GM21737 (cell line): ENCODE data around the gene TLK1.
"Not testable (repeated sequence)": the region's sequence is repeated elsewhere in the genome, so short reads cannot be mapped to it uniquely, and the experiment has no call there.

Source experiments
- ATAC-seq: cut with Tn5 transposase; IDR thresholded peaks from one replicate; pipeline ENCODE4 v1.9.1; 2021; ENCODE audit warnings: mild to moderate bottlenecking, moderate library complexity; ENCODE audit not compliant: unreplicated experiment

The TLK1 gene

DNA sequence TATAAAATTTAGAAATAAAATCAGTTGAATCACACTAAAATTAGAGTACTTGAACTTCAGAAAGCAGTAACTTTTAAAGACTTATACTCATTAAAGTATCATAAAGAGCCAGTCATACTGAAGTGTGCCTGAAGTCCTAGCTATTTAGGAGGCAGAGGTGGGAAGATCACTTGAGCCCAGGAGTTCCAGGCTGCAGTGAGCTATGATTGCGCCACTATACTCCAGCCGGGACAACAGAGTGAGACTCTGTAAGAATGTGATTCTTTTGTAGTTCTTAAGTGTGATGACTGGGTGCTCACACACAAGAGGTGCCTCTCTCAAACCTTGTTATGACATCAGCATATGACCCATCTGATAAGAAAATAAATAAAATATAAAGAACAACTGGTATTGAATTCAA lies 14.6 kb downstream of the TLK1 start:
- ATAC-seq, result no peak

DNA sequence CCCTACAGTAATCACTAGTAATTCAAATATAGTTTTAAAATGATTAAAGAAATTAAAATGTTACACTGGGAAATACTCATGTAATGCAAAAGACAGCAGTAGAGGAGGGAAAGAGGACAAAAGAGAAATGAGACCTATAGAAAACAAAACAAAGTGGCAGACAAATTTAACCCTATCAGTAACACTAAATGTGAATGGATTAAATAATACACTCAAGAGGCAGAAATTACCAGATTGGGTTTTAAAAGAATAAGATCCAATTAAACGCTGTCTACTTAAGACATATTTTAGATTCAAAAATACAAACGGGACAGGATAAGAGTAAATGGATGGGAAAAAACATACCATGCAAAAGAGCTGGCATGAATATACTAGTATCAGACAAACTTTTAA lies 17.0 kb downstream of the TLK1 start:
- no peak for ATAC-seq

DNA sequence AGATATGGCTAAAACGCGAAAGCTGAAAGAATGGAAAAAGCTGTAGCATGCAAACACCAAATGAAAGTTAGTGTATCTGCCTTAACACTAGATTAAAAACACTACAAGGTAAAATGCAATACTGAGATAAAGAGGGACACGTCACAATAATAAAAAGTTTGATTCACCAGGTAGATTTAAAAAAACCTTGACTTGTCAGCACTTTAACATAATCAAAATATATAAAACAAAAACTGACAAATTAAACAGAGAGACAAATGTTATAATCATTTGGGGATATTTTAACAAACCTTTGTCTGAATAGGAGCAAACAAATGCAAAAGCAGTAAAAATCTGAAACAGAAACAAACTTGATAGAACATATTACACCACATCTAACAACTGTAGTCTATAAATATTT lies 18.3 kb downstream of the TLK1 start:
- ATAC-seq, result no peak

DNA sequence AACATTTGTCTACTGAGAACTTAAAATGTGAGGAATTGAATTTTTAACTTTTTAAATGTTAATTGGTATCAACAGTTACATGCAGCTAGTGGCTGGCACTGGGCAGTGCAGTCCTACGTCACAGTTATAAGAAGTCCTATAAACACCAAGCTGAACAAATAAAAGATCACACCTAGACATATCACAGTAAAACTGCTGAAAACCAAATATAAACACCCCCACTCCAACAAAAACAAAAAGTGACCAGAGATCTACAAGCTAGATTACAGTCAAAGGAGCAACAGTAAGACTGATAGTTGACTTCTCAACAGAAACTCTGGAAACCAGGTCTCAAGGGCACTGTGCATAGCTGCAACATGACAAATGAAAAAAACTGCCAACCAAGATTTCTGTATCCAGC lies 19.4 kb downstream of the TLK1 start:
- ATAC-seq, result no peak

DNA sequence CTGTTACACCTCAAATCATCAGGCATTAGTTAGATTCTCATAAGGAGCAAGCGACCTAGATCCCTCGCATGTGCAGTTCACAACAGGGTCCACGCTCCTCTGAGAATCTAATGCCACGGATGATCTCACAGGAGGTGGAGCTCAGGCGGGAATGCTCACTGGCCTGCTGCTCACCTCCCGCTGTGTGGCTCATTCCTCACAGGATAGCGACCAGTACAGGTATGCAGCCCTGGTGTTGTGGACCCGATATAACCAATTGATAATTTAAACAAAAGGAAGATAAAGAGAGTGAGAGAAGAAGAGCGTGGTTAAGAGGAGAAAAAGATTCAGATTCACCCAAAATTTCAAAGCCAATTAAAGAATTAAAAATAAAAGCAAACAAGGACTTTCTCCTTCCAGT lies 20.8 kb downstream of the TLK1 start:
- ATAC-seq, result no peak

DNA sequence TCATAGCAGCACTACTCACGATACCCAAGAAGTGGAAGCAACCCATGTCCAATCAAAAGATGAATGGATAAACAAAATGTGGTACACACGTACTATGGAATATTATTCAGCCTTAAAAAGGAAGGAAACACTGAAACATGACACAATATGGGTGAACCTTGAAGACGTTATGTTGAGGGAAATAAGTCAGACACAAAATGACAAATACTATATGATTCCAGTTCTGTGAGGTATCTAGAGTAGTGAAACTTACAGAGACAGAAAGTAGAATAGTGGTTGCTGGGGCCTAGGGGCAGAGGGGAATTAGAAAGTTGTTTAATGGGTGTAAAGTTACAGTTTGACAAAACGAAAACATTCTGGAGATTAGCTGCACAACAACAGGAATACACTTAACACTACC lies 24.7 kb downstream of the TLK1 start:
- ATAC-seq, result peak; percentile 86

DNA sequence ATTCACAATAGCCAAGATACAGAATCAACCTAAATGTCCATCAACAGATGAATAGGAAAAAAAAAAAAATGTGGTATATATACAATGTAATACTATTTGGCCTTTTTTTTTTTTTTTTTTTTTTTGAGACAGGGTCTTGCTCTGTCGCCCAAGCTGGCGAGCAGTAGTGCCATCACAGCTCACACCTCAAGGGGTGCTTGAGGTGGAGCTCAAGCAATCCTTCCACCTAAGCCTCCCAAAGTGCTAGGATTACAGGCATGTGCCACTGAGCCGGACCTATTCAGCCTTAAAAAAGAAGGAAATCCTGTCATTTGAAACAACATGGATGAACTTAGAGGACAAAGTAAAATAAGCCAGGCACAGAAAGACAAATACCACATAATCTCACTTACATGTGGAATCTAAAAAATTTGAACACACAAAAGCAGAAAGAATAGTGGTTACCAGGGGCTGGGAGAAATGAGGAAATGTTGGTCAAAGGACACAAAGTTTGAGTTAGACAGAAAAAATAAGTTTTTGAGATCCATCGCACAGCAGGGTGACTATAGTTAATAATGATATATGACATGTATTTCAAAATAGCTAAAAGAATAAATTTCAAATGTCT lies 26.0 kb downstream of the TLK1 start:
- ATAC-seq, result no peak

DNA sequence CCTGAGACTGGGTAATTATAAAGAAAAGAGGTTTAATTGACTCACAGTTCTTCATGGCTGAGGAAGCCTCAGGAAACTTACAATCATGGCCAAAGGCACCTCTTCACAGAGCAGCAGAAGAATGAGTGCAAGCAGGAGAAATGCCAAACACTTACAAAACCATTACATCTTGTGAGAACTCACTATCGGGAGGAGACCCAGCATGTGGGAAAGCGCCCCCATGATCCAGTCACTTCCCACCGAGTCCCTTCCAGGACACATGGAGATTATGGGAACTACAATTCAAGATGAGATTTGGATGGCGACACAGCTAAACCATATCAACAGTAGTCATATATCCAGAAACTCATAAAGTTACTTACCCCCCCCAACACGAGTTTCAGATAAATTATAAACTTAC lies 28.6 kb downstream of the TLK1 start:
- ATAC-seq, result no peak

DNA sequence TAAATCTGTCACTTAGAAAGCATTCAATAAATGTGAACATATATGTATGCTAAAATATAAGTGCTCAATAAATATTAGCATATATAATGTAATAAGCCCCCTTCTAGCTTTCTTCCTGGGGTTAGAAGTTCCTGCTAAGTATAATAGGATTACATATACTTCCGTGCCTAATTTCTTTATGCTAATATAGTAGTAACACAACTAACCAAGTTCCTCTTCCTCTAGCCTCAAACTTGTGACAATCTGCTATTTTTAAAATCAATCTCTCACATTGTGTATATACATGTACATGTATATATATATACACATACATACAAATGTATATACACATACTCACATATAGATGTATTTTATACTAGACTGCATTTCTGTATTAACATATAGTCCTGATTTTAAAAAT lies 32.2 kb downstream of the TLK1 start:
- ATAC-seq, result no peak

DNA sequence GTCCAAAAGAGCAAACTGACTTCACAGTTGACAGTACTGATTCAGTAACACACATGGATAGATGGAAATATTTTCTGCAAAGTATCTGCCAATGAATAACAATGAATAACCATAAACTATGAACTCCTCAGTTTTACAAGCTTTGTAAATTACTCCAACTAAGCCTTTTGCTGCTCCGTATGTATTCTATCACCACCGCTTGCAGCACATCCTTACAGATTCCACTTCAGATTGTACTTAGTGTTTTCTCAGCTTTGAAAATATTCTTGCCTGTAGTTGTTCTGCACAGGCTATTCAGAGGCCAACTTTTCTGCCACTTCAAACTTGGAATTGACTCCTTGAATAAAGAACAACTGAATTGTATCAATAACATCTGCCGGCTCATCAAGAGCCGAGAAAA lies 36.2 kb downstream of the TLK1 start:
- no peak for ATAC-seq

DNA sequence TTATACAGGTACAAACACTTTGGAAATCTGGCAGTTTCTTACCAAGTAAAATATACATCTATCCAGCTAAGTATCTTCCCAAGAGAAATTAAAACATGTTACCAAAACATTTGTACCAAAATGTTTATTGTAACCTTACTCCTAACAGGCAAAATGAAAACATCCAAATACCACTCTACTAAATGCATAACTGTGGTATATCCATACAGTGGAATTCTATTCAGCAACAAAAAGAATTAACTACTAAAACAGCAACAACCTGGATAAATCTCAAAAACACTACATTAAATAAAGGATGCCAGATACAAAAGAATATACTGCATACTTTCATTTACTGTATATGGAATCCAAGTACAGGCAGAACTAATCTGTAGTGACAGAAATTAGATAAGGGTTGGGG lies 51.1 kb downstream of the TLK1 start:
- ATAC-seq, result no peak

DNA sequence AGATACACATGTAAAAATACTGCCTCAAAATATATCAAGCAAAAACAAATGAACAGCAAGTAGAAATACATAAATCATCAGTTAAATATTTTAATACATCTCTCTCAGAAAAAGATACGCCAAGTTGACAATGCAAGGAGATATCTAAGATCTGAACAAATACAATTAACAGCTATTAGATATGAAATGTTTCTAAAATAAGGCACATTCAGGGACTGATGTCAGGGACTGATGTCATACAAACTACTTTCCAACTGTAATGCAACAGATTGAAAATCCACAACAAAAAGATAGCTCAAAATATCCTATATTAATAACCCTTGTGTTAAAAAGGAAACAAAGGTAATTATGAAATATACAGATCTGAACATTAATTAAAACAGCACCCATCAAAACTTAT lies 51.7 kb downstream of the TLK1 start:
- no peak for ATAC-seq

DNA sequence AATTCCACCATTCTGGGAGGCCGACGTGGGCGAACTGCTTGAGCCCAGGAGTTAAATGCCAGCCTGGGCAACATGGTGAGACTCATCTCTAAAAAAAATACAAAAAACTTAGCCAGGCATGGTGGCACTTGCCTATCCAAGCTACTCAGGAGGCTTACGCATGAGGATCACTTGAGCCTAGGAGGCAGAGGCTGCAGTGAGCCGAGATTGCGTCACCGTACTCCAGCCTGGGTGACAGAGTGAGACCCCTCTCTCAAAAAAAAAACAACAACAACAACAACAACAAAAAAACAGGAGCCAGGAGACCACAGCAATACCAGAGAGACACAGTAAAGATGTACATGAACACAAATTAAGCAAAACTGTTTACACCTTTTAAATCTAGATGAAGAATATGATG lies 52.9 kb downstream of the TLK1 start:
- no peak for ATAC-seq

DNA sequence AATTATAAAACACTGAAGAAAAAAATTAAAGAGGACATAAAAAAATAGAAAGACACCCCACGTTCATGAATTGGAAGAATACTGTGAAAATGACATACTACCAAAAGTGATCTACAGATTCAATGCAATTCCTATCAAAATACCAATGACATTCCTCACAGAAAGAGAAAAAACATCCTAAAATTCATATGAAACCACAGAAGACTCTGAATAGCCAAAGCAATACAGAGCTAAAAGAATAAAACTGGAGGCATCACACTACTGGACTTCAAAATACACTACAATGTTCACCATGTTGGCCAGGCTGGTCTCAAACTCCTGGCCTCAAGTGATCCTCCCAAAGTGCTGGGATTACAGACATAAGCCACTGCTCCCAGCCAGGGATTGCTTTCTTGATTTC lies 56.3 kb downstream of the TLK1 start:
- ATAC-seq, result no peak

DNA sequence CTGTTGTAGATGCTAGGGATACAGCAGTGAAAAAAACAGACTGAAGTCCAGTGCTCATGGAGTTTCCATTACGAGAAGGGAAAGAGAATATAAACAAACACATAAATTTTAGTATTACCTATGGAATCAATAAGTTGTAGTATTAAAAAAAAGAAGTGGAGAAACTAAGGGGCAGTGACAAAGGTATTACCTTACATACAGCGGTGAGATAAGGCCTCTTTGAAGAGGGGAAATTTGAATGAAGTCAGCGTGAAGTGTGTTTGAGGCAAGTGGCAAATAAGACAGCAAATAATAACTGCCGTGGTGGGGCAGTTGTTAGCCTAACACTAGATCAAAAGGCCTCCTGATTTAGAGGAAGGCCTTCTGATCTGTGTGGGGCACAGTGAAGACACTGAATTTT lies 57.9 kb downstream of the TLK1 start:
- no peak for ATAC-seq

DNA sequence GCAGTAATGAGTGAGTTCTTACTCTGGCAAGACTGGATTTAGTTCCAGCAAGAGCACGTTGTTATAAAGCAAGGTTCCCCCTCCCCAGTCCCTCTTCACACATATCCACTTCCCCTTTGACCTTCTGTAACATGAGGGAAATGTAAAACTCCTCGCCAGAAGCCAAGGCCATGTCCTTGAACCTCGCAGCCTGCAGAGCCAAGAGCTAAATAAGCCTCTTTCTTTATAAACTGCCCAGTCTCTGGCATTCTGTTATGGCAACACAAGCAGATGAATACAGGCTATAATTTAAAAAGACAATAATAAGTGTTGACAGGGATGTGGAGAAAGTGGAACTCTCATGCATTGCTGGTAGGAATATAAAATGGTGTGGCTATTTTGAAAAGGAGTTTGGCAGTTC lies 60.3 kb downstream of the TLK1 start:
- no peak for ATAC-seq

DNA sequence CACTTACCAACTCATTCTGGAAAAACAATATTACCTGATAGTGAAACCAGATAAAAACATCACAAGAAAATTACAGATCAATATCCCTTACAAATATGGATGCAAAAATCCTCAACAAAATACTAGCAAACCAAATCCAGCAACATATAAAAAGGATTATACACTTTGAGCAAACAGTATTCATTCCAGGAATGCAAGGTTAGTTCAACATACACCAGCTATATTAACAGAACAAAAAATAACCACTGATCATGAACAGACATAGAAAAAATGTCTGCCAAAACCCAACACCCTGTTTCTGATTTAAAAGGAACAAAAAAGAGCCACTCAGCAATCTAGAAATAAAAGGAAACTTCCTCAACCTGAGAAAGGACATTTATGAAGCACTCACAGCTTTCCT lies 62.1 kb downstream of the TLK1 start:
- no peak for ATAC-seq

DNA sequence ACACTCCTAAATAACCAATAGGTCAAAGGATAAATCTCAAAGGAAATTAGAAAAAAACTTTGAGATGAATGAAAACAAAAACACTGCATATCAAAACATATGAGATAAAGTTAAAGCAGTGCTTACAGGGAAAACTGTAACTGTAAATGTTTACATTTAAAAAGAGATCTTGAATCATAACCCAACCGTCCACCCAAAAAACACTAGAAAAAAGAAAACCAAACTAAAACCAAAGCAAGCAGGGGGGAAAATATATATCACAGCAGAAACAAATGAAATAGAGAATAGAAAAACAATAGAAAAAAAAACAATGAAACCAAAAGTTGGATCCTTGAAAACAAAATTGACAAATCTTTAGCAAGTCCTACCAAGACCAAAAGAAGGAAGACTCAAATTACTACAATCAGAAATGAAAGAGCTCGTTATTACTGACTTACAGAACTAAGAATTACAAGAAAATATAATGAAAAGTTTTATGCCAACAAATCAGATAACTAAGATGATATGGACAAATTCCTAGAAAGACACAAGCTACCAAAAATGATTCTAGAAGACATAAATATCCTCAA lies 65.6 kb downstream of the TLK1 start:
- ATAC-seq, result no peak

DNA sequence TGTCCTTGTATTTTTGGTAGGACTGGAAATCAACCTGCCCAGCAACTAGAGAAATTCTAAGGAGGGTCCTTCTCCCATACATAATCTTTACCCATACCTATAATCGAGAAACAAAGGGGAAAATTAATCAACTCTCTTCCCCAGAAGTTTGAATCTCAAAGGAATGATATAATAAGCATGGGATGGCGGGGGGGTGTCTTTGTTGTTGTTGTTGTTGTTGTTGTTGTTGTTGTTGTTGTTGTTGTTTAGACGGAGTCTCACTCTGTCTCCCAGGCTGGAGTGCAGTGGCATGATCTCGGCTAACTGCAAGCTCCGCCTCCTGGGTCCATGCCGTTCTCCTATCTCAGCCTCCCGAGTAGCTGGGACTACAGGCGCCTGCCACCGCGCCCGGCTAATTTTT lies 69.2 kb downstream of the TLK1 start:
- not testable (repeated sequence) for ATAC-seq

DNA sequence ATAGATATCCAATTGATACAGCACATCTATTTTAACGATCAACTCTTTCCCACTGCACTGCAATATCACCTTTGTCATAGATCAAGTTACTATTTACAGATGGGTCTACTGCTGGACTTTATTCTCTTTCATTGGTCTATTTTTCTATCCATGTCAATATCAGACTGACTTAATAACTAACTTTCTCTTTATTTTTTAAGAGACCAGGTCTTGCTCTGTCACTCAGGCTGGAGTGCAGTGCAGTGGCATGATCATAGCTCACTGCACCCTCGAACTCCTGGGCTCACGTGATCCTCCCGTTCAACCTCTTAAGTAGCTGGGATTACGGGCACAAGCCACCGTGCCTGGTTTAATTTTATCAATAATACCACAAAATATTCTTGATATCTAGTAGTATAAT lies 71.2 kb downstream of the TLK1 start:
- no peak for ATAC-seq

DNA sequence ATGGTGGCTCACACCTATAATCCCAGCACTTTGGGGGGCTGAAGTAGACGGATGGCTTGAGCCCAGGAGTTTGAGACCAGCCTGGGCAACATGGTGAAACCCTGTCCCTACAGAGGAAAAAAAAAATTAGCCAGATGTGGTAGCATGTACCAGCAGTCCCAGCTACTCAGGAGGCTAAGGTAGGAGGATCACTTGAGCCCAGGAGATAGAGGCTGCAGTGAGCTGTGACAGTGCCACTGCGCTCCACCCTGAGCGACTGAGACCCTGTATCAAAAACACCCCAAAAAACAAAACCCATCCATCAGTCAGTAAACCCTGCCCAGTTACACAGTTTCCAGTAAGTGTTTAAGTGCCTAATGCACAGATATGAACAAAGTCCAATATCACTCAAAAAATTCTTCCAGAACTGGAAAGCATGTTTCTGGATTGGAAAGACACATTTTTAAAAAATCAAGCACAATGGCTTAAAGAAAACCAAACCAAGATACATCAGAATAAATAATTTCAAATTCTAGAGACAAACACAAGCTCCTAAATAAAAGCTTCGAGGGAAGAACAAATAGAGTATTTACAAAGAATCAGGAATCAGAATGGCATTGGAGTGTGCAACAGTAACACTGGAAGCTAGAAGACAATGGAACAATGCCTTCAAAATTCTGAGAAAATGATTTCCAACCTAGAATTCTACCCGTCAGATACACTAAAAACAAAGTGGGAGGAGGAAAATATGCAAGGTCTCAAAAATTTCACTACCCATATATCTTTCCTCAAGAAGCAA lies 72.4 kb downstream of the TLK1 start:
- ATAC-seq, result no peak

DNA sequence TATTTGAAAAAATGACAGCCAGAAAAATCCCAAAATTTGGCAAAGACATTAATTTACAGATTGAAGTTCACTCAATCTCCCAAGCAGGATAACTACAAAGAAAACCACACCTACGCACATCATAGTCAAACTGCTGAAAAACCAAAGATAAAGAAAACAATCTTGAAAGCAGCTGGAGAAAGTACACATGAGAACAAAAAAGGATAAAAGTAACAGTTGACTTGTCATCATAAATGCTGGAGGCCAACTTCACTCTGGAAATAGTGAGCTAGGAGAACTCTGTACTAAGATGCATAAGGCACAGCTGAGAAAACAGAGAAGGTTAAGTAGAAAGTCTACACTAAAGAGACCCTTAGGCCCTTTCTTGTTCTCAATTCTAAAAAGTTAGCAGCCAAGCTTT lies 73.1 kb downstream of the TLK1 start:
- no peak for ATAC-seq
